Measurements from ENCODE around the gene ATP5PD.
A peak's percentile ranks its signal among the peaks of the same experiment; 100 is the strongest.
"Not testable (repeated sequence)": the region's sequence is repeated elsewhere in the genome, so short reads cannot be mapped to it uniquely, and the experiment has no call there.

ATP5PD gene

DNA sequence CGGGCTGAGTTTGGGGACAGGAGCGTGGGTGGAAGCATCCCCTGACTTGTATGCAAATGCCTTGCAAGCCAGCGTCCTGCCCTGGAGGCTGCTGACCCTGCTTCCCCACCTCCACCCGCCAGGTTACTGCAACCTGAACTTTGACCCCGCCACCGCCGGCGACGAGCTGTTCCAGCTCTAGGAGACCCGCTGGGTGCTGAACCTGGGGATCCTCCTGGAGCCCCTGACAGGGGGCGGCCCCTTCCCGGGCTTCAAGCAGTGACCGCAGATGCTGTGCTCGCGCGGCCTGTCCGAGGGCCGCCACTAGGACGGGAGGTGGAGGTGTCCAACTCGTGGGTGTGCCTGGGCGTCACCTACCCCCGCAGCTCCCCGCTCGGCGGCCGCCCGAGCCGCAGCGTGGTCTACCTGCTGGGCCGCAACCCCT lies 30.3 kb upstream of the ATP5PD start:
- TF ChIP-seq, protein P1, sequence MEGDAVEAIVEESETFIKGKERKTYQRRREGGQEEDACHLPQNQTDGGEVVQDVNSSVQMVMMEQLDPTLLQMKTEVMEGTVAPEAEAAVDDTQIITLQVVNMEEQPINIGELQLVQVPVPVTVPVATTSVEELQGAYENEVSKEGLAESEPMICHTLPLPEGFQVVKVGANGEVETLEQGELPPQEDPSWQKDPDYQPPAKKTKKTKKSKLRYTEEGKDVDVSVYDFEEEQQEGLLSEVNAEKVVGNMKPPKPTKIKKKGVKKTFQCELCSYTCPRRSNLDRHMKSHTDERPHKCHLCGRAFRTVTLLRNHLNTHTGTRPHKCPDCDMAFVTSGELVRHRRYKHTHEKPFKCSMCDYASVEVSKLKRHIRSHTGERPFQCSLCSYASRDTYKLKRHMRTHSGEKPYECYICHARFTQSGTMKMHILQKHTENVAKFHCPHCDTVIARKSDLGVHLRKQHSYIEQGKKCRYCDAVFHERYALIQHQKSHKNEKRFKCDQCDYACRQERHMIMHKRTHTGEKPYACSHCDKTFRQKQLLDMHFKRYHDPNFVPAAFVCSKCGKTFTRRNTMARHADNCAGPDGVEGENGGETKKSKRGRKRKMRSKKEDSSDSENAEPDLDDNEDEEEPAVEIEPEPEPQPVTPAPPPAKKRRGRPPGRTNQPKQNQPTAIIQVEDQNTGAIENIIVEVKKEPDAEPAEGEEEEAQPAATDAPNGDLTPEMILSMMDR (IDR thresholded peaks at IDR 0.05; ENCODE audit: extremely low read depth, insufficient read depth, missing control alignments) = no peak
- no peak for DNase-seq (ENCODE audit: low spot score)
- in situ Hi-C loops (cut with MboI; ENCODE audit: low pct_unique_long_range_greater_than_20kb, low sequenced_read_pairs, unreplicated experiment) = no loop called here

DNA sequence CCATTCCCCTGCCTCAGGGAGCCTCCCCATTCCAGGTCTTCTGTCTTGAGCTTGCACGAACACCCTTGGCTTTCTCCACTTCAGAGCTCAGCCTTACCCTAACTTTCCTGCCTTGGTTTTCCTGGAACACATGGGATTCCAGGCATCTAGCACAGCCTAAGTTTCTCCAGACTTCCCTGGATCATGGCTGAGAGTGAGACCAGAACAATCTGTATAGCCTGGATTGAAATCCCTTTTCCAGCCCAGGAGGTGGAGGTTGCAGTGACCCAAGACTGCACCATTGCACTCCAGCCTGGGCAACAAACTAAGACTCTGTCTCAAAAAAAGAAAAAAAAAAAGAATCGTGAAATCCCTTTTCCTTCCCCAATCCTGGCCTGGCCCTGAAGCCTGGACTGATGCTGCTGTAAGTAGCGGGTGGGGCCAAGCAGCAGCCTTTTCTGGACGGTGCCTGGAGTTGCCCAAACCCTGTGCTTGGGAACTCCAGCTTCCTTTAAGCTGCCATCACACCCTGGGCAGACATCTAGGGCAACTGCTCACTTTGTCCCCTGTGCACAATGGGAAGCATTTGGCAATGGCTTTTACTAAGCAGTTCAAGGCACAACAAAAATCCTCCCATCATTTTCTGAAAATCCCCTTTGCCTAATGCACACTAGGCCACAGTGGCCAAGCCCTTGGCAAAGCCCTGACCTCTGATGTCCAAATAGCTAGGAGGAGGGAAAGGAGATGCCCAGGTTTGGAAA lies 29.0 kb upstream of the ATP5PD start:
- in situ Hi-C loops (cut with MboI; ENCODE audit: low pct_unique_long_range_greater_than_20kb, low sequenced_read_pairs, unreplicated experiment) = no loop called here
- TF ChIP-seq, protein P1 (IDR thresholded peaks at IDR 0.05; ENCODE audit: extremely low read depth, insufficient read depth, missing control alignments) = no peak
- no peak for DNase-seq (ENCODE audit: low spot score)

DNA sequence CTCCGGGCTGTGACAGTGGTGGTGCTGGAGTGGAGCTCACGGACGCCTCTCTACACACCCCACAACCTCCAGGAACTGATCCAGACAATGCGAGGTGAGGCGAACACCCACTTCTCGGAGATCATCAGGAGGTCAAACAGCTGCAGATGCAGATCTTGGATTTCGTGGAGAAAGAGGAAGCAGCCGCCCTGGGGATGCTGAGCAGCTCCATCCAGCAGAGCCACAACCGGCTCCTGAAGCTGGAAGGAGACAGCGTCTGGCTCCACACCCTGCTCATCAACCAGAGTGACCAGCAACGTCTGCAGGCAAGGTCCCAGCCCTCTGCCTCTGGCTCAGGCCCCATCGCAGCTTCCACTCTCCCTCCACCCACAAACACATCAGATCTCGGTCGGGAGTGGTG lies 27.8 kb upstream of the ATP5PD start:
- in situ Hi-C loops (cut with MboI; ENCODE audit: low pct_unique_long_range_greater_than_20kb, low sequenced_read_pairs, unreplicated experiment) = no loop called here

DNA sequence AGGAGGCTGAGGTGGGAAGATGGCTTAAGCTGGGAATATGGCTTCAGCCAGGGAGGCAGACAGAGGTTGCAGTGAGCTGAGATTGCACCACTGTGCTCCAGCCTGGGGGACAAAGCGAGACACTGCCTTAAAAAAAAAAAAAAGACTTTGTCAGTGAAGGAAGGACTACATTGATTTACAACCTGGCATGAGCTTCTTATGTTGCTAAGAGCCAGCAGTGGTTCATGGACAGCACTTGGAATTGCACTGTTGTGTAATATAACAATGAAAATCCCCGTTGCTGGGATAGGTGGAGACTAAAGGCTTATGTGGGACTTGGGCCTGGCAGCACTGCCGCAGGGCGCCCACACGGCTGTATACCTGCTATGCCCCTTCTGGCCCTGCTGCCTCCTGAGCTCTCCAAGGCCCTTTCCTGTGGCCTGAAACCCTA lies 26.9 kb upstream of the ATP5PD start:
- DNase-seq (ENCODE audit: low spot score) = no peak
- in situ Hi-C loops (cut with MboI; ENCODE audit: low pct_unique_long_range_greater_than_20kb, low sequenced_read_pairs, unreplicated experiment) = no loop called here
- TF ChIP-seq, protein P1 (IDR thresholded peaks at IDR 0.05; ENCODE audit: extremely low read depth, insufficient read depth, missing control alignments) = no peak

More for the DNA sequence above, 27.8 kb upstream of the ATP5PD start:
- TF ChIP-seq, protein P1 (IDR thresholded peaks at IDR 0.05; ENCODE audit: extremely low read depth, insufficient read depth, missing control alignments) = no peak
- no peak for DNase-seq (ENCODE audit: low spot score)

DNA sequence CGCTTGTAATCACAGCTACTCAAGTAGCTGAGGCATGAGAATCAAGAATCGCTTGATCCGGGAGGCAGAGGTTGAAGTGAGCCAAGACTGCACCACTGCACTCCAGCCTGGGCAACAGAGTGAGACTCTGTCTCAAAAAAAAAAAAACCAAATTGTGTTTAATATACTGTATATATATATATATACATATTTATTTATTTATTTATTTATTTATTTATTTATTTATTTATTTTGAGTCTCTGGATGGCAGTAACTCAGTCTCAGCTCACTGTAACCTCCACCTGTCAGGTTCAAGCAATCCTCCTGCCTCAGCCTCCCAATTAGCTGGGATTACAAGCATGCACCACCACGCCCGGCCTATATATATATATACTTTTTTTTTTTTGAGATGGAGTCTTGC lies 26.1 kb upstream of the ATP5PD start:
- not testable (repeated sequence) for DNase-seq (ENCODE audit: low spot score)

DNA sequence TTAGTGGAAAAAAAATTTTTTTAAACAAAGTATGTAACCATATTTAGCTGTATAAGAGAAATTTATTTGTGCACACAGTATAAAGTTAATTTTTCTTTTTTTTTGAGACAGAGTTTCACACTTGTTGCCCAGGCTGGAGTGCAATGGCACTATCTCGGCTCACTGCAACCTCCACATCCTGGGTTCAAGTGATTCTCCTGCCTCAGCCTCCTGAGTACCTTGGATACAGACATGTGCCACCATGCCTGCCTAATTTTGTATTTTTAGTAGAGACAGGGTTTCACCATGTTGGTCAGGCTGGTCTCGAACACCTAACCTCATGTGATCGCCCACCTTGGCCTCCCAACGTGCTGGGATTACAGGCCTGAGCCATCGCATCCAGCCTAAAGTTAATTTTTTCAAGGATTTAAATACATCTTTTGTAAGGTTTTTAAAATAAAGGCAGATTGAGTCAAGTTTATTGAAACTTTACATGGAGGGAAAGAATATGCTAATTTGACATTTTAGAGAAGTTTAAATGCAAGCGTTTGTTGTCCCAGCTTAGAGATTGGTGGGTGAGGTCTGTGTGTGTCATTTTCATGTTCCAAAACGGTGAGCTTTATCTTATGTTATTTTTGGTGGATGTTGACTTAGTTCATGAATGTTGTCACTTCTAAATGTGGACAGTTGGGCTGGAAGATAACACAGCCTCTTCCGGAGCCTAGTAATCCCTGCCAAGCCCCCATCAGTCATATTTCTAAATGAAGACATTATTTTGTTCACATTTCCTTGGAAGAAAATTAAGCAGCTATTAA lies 24.9 kb upstream of the ATP5PD start:
- DNase-seq (ENCODE audit: low spot score); in situ Hi-C loops (cut with MboI; ENCODE audit: low pct_unique_long_range_greater_than_20kb, low sequenced_read_pairs, unreplicated experiment): not testable (repeated sequence)

More for the DNA sequence above, 26.1 kb upstream of the ATP5PD start:
- in situ Hi-C loops (cut with MboI; ENCODE audit: low pct_unique_long_range_greater_than_20kb, low sequenced_read_pairs, unreplicated experiment) = not testable (repeated sequence)

DNA sequence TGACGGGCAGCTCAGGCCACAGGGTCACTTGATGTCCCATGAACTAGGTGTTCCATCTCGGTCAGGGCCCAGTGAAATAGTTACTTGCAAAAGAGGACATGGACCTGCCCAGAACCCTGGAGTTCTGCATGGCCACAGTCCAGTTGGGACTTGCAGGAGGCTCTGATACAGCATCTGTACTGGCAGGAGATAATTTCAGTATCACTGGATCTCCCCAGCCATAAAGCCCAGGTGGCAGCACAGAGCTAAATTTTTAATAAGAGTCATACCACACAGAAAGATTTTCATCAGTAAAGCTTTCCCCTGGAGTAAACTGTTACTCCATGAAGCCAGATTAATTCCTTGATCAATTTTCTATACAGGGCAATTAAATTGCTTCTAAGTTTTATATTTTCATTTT lies 23.0 kb upstream of the ATP5PD start:
- in situ Hi-C loops (cut with MboI; ENCODE audit: low pct_unique_long_range_greater_than_20kb, low sequenced_read_pairs, unreplicated experiment) = no loop called here
- TF ChIP-seq, protein P1 (IDR thresholded peaks at IDR 0.05; ENCODE audit: extremely low read depth, insufficient read depth, missing control alignments) = peak; percentile 12
- no peak for DNase-seq (ENCODE audit: low spot score)

Data from GM13977 (cell line).